Panc1 (cell line): ENCODE data around the gene ZNF609. TPM values are rescaled to one million over a fixed set of nuclear protein-coding genes. Genes with fewer than 3 reads are reported as not detected.

Source experiments
- ATAC-seq: fragments of 200-7000 bp; cut with Tn5 transposase; 2 replicates; pipeline ENCODE4 v1.9.1; 2020; ENCODE audit warnings: mild to moderate bottlenecking, moderate library complexity
- BruUV-seq: library from RNA; stranded (reverse); fragments of 400-500 nt; replicated peaks from 2 replicates; lab custom pipeline; 2021; lab: Mats Ljungman, UMichigan
- CTCF ChIA-PET: fragments of 300-600 bp; sonication (Branson Sonifier 250); formaldehyde crosslinking; loops from one replicate; lab custom pipeline; 2022; ENCODE audit warnings: antibody characterized with exemption; lab: Charles Lee
- POLR2A ChIA-PET: fragments of 300-600 bp; sonication (Branson Sonifier 250); formaldehyde crosslinking; loops from one replicate; lab custom pipeline; 2022; ENCODE audit warnings: antibody characterized with exemption; lab: Charles Lee
- DNase-seq: peaks from one replicate; pipeline ENCODE4 v3.0.0-alpha.2; 2010; ENCODE audit warnings: low read depth, low spot score
- H3K27ac ChIP-seq: 2 replicates; pipeline ENCODE4 v1.5.1; 2011; ENCODE audit warnings: mild to moderate bottlenecking, low read length, inconsistent platforms
- H3K27me3 ChIP-seq: fragments of 200-500 bp; sonication (Bioruptor generic); 2 replicates; pipeline ENCODE4 v1.6.0; 2014; ENCODE audit warnings: low read length, inconsistent platforms; ENCODE audit not compliant: control insufficient read depth, insufficient read depth
- H3K36me3 ChIP-seq: fragments of 200-500 bp; sonication (Bioruptor generic); 2 replicates; pipeline ENCODE4 v1.5.1; 2014; ENCODE audit warnings: inconsistent platforms, mild to moderate bottlenecking, low read length, moderate library complexity; ENCODE audit not compliant: control insufficient read depth, insufficient read depth
- H3K4me1 ChIP-seq: 2 replicates; pipeline ENCODE4 v1.5.1; 2011; ENCODE audit warnings: inconsistent platforms, mild to moderate bottlenecking, low read length, moderate library complexity; ENCODE audit not compliant: control insufficient read depth, insufficient read depth
- H3K4me3 ChIP-seq, 2 experiments: 2 replicates each; pipeline ENCODE4 v1.5.1; 2011 to 2012; ENCODE audit warnings: low read depth in 2 of 2, low read length in 2 of 2, mild to moderate bottlenecking in 2 of 2, inconsistent platforms in 1 of 2, moderate library complexity in 1 of 2
- H3K9me3 ChIP-seq: fragments of 200-500 bp; sonication (Bioruptor generic); 2 replicates; pipeline ENCODE4 v1.5.1; 2014; ENCODE audit warnings: low read depth, mild to moderate bottlenecking, inconsistent platforms, low read length, moderate library complexity; ENCODE audit not compliant: control insufficient read depth, insufficient read depth
- CTCF ChIP-seq: fragments of 450-650 bp; IDR thresholded peaks from 2 replicates; pipeline ENCODE4 v1.5.1; 2017; ENCODE audit warnings: mild to moderate bottlenecking
- POLR2AphosphoS5 ChIP-seq: IDR thresholded peaks from 2 replicates; pipeline ENCODE4 v1.6.1; 2012; ENCODE audit warnings: mild to moderate bottlenecking, low read depth, low read length, moderate library complexity
- REST ChIP-seq, 2 experiments: IDR thresholded peaks; 2 replicates each; pipeline ENCODE4 v1.6.1; 2011 to 2012; ENCODE audit warnings: low read depth in 2 of 2, control low read depth in 1 of 2, low read length in 1 of 2, mild to moderate bottlenecking in 1 of 2, moderate library complexity in 1 of 2; ENCODE audit not compliant: insufficient read depth in 1 of 2
- SIN3A ChIP-seq: IDR thresholded peaks from 2 replicates; pipeline ENCODE4 v1.6.1; 2012; ENCODE audit warnings: low read depth, mild to moderate bottlenecking, low read length, moderate library complexity, borderline replicate concordance; ENCODE audit not compliant: insufficient read depth
- TCF7L2 ChIP-seq: IDR thresholded peaks from 2 replicates; pipeline ENCODE4 v1.6.1; 2011; ENCODE audit warnings: mild to moderate bottlenecking, low read depth, low read length, inconsistent platforms
- in situ Hi-C: cut with HindIII; loops from 2 replicates; pipeline ENCODE4 v1.10.0; 2016; ENCODE audit warnings: low sequenced_read_pairs, low pct_unique_long_range_greater_than_20kb
- intact Hi-C: fragments of 100-400 bp; cut with micrococcal nuclease; formaldehyde crosslinking; loops from one replicate; pipeline ENCODE4 v1.10.0; 2022; ENCODE audit not compliant: unreplicated experiment
- total RNA-seq: library from RNA; stranded (reverse); gene quantifications from one replicate; pipeline ENCODE4 v1.2.1, GENCODE V29; 2021; ENCODE audit not compliant: unreplicated experiment

Gene ZNF609
- total RNA-seq, 1 experiment from 2014 or later = 47.2 TPM

DNA sequence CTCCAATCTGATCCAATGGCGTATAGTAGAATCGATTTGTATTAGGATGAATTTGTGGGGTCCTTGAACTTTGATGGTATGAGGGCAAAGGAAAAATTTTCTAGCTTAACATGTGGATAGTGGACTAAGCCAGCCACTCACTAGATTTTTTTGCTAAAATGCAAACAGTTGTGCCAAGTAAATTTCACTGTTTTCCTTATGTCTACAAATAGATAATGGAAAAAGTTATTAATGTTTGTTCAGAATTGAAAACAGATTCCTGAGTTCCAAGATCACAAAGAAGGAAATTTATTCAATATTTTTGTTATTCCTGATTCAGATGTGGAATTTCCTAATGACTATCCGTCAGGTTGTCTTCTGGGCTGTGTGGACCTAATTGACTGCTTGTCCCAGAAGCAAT is 35.2 kb upstream of the ZNF609 start:
- H3K9me3 ChIP-seq = no peaks in the 10 kb centered on the region
- no peaks in the 10 kb centered on the region for H3K4me1 ChIP-seq
- intact Hi-C loops (loop anchor here (10.0 kb wide), 1 partner anchor 260 kb away; no protein-coding TSS in a partner anchor), in situ Hi-C loops (no loop called here)
- H3K27me3 ChIP-seq = no peaks in the 10 kb centered on the region
- ATAC-seq = no peak
- no peak overlapping the region for H3K4me3 ChIP-seq
- POLR2A ChIA-PET = no interaction called here
- H3K36me3 ChIP-seq = peaks cover 14% of the 10 kb centered on the region
- no peak for DNase-seq
- CTCF ChIA-PET = no interaction called here
- no peak overlapping the region for H3K27ac ChIP-seq
- TF ChIP-seq SIN3A (no peak), CTCF (no peak), REST (IDR thresholded peaks at IDR 0.05; ENCODE audit: insufficient read depth in 1 of 2, low read depth in 2 of 2, low read length in 1 of 2) (no peak), TCF7L2 (no peak), POLR2AphosphoS5 (no peak)
- BruUV-seq = no TSS peak

GRCh38 chr15:64426845-64427465 is 33.4 kb upstream of the ZNF609 start:
- Histone ChIP-seq H3K4me3 (no peak overlapping the region), H3K36me3 (peaks cover 18% of the 10 kb centered on the region), H3K4me1 (no peaks in the 10 kb centered on the region), H3K9me3 (no peaks in the 10 kb centered on the region), H3K27ac (no peak overlapping the region), H3K27me3 (no peaks in the 10 kb centered on the region)
- intact Hi-C loops (loop anchor here (10.0 kb wide), 1 partner anchor 258 kb away; no protein-coding TSS in a partner anchor), in situ Hi-C loops (no loop called here)
- DNase-seq (peak; percentile 2), ATAC-seq (no peak)
- POLR2A ChIA-PET = no interaction called here
- BruUV-seq = no TSS peak
- CTCF ChIA-PET = no interaction called here
- TF ChIP-seq REST (IDR thresholded peaks at IDR 0.05; ENCODE audit: insufficient read depth in 1 of 2, low read depth in 2 of 2, low read length in 1 of 2) (no peak), CTCF (no peak), POLR2AphosphoS5 (no peak), TCF7L2 (no peak), SIN3A (no peak)
